IMR-90 (cell line): ENCODE data around the gene REXO1. TPM values are rescaled to one million over a fixed set of nuclear protein-coding genes. Genes with fewer than 3 reads are reported as not detected.

Source experiments
- ATAC-seq: fragments of 200-7000 bp; cut with Tn5 transposase; 2 replicates; pipeline ENCODE4 v1.9.1; 2020; ENCODE audit warnings: low read depth, mild to moderate bottlenecking, moderate library complexity
- BruUV-seq: library from RNA; stranded (reverse); fragments of 400-500 nt; replicated peaks from 2 replicates; lab custom pipeline; 2021; lab: Mats Ljungman, UMichigan
- CTCF ChIA-PET: fragments of 300-600 bp; formaldehyde crosslinking; extraction: SDS; loops from one replicate; lab custom pipeline; 2021; ENCODE audit warnings: antibody characterized with exemption; lab: Yijun Ruan, JAX
- POLR2A ChIA-PET: fragments of 300-600 bp; sonication (Branson Sonifier 250); formaldehyde crosslinking; loops from one replicate; lab custom pipeline; 2022; ENCODE audit warnings: antibody characterized with exemption; ENCODE audit not compliant: unreplicated experiment; lab: Charles Lee
- DNase-seq: peaks from one replicate; pipeline ENCODE4 v3.0.0; 2013
- H2AFZ ChIP-seq: replicated peaks from 2 replicates; pipeline ENCODE3; 2013; ENCODE audit warnings: low read length, mild to moderate bottlenecking; ENCODE audit not compliant: poor library complexity
- H2AK5ac ChIP-seq: 2 replicates; pipeline ENCODE4 v1.6.1; 2013; ENCODE audit warnings: low read depth, low read length, inconsistent platforms
- H2AK9ac ChIP-seq: replicated peaks from 2 replicates; pipeline ENCODE3; 2013; ENCODE audit warnings: mild to moderate bottlenecking, low read depth, low read length, moderate library complexity; ENCODE audit not compliant: poor library complexity
- H2BK120ac ChIP-seq: 2 replicates; pipeline ENCODE4 v1.6.1; 2013; ENCODE audit warnings: low read depth, low read length, inconsistent platforms
- H2BK15ac ChIP-seq: 3 replicates; pipeline ENCODE4 v1.6.1; 2013; ENCODE audit warnings: low read depth, low read length, inconsistent platforms
- H2BK20ac ChIP-seq: 2 replicates; pipeline ENCODE4 v1.6.1; 2013; ENCODE audit warnings: low read depth, mild to moderate bottlenecking, inconsistent platforms, low read length, moderate library complexity
- H2BK5ac ChIP-seq: 2 replicates; pipeline ENCODE4 v1.6.1; 2013; ENCODE audit warnings: mild to moderate bottlenecking, low read depth, low read length, inconsistent platforms; ENCODE audit not compliant: poor library complexity, severe bottlenecking
- H3K14ac ChIP-seq: replicated peaks from 2 replicates; pipeline ENCODE4 v1.6.1; 2013; ENCODE audit warnings: low read depth, low read length, inconsistent platforms
- H3K18ac ChIP-seq: 2 replicates; pipeline ENCODE4 v1.6.1; 2013; ENCODE audit warnings: low read depth, low read length, control low read depth
- H3K23ac ChIP-seq: 2 replicates; pipeline ENCODE4 v1.6.1; 2013; ENCODE audit warnings: low read depth, low read length, inconsistent platforms
- H3K27ac ChIP-seq: 2 replicates; pipeline ENCODE4 v1.5.1; 2013; ENCODE audit warnings: mild to moderate bottlenecking, control low read depth, low read length; ENCODE audit not compliant: insufficient read depth
- H3K27me3 ChIP-seq: 2 replicates; pipeline ENCODE4 v1.6.1; 2013; ENCODE audit warnings: low read length; ENCODE audit not compliant: control insufficient read depth, insufficient read depth
- H3K36me3 ChIP-seq: 2 replicates; pipeline ENCODE4 v1.6.1; 2013; ENCODE audit warnings: low read length, mixed read lengths; ENCODE audit not compliant: control insufficient read depth, insufficient read depth
- H3K4ac ChIP-seq: 2 replicates; pipeline ENCODE4 v1.6.1; 2013; ENCODE audit warnings: low read depth, low read length, inconsistent platforms
- H3K4me1 ChIP-seq: 2 replicates; pipeline ENCODE4 v1.6.1; 2013; ENCODE audit warnings: low read length, mixed read lengths; ENCODE audit not compliant: control insufficient read depth, insufficient read depth
- H3K4me2 ChIP-seq: 2 replicates; pipeline ENCODE4 v1.6.1; 2013; ENCODE audit warnings: low read depth, mild to moderate bottlenecking, control low read depth, low read length, moderate library complexity
- H3K4me3 ChIP-seq: 2 replicates; pipeline ENCODE4 v1.5.1; 2013; ENCODE audit warnings: low read depth, mild to moderate bottlenecking, control low read depth, low read length, moderate library complexity; ENCODE audit not compliant: insufficient read depth
- H3K56ac ChIP-seq: 2 replicates; pipeline ENCODE4 v1.6.1; 2013; ENCODE audit warnings: low read length, inconsistent platforms; ENCODE audit not compliant: insufficient read depth; ENCODE audit errors: extremely low read depth
- H3K79me1 ChIP-seq, 2 experiments: 2 replicates each; pipeline ENCODE4 v1.6.1; 2013; ENCODE audit warnings: low read length in 2 of 2, inconsistent platforms in 1 of 2, low read depth in 1 of 2
- H3K9ac ChIP-seq: 2 replicates; pipeline ENCODE4 v1.6.1; 2013; ENCODE audit warnings: low read depth, low read length, control low read depth
- H3K9me1 ChIP-seq: 2 replicates; pipeline ENCODE4 v1.6.1; 2013; ENCODE audit warnings: low read length, inconsistent platforms; ENCODE audit not compliant: insufficient read depth
- H3K9me3 ChIP-seq: 2 replicates; pipeline ENCODE4 v1.6.1; 2013; ENCODE audit warnings: low read length; ENCODE audit not compliant: control insufficient read depth, insufficient read depth
- H4K20me1 ChIP-seq: 2 replicates; pipeline ENCODE4 v1.6.1; 2013; ENCODE audit warnings: low read length, inconsistent platforms; ENCODE audit not compliant: insufficient read depth
- H4K5ac ChIP-seq: 2 replicates; pipeline ENCODE4 v1.6.1; 2013; ENCODE audit warnings: mild to moderate bottlenecking, low read depth, low read length, control low read depth
- H4K8ac ChIP-seq, 2 experiments: 2 replicates each; pipeline ENCODE4 v1.6.1; 2013; ENCODE audit warnings: low read depth in 2 of 2, low read length in 2 of 2, control low read depth in 1 of 2, inconsistent platforms in 1 of 2
- H4K91ac ChIP-seq: 2 replicates; pipeline ENCODE4 v1.6.1; 2013; ENCODE audit warnings: low read depth, low read length, inconsistent platforms; ENCODE audit not compliant: insufficient read depth
- BHLHE40 ChIP-seq: fragments of 150-350 bp; IDR thresholded peaks from 2 replicates; pipeline ENCODE4 v1.6.1; 2016; ENCODE audit warnings: mild to moderate bottlenecking, low read depth, low read length
- CEBPB ChIP-seq: IDR thresholded peaks from 2 replicates; pipeline ENCODE4 v1.6.1; 2012; ENCODE audit warnings: low read depth, low read length, improper control_type of control experiment
- CHD1 ChIP-seq: IDR thresholded peaks from 2 replicates; pipeline ENCODE4 v1.6.1; 2012; ENCODE audit warnings: low read depth, low read length, improper control_type of control experiment
- FOS ChIP-seq: fragments of 150-350 bp; IDR thresholded peaks from 2 replicates; pipeline ENCODE4 v1.6.1; 2016; ENCODE audit warnings: low read depth, low read length
- MAFK ChIP-seq: IDR thresholded peaks from 2 replicates; pipeline ENCODE4 v1.6.1; 2012; ENCODE audit warnings: low read depth, low read length, improper control_type of control experiment
- MAZ ChIP-seq: IDR thresholded peaks from 2 replicates; pipeline ENCODE4 v1.6.1; 2012; ENCODE audit warnings: low read depth, mild to moderate bottlenecking, low read length, improper control_type of control experiment, moderate library complexity, borderline replicate concordance
- MXI1 ChIP-seq: IDR thresholded peaks from 2 replicates; pipeline ENCODE4 v1.6.1; 2012; ENCODE audit warnings: low read depth, mild to moderate bottlenecking, low read length, moderate library complexity, borderline replicate concordance
- NFE2L2 ChIP-seq: fragments of 150-350 bp; IDR thresholded peaks from 2 replicates; pipeline ENCODE4 v1.6.1; 2016; ENCODE audit warnings: low read depth, mild to moderate bottlenecking, low read length
- POLR2A ChIP-seq: IDR thresholded peaks from 2 replicates; pipeline ENCODE4 v1.6.1; 2012; ENCODE audit warnings: mild to moderate bottlenecking, low read depth, low read length
- RAD21 ChIP-seq: IDR thresholded peaks from 2 replicates; pipeline ENCODE4 v1.6.1; 2012; ENCODE audit warnings: low read length, improper control_type of control experiment
- RCOR1 ChIP-seq: IDR thresholded peaks from 2 replicates; pipeline ENCODE4 v1.6.1; 2012; ENCODE audit warnings: mild to moderate bottlenecking, low read length, improper control_type of control experiment; ENCODE audit not compliant: insufficient replicate concordance
- RFX5 ChIP-seq: IDR thresholded peaks from 2 replicates; pipeline ENCODE4 v1.8.0; 2012; ENCODE audit warnings: low read depth, mild to moderate bottlenecking, low read length, moderate library complexity
- WGBS, 2 experiments: methylation state at CpG; one replicate each; pipeline versions ENCODE4 v1.1.5 to v1.1.7; 2013; ENCODE audit warnings: missing lambda C conversion rate in 2 of 2; ENCODE audit not compliant: insufficient read length in 1 of 2; ENCODE audit errors: extremely low coverage in 2 of 2; 5-methylcytosine and 5-hydroxymethylcytosine counted together
- dilution Hi-C: fragments of 300-500 bp; cut with HindIII; formaldehyde crosslinking; loops from one replicate; pipeline ENCODE4 v1.14.3; 2018; ENCODE audit warnings: low sequenced_read_pairs; ENCODE audit not compliant: unreplicated experiment
- in situ Hi-C: fragments of 300-500 bp; cut with MboI; formaldehyde crosslinking; loops from 3 replicates; pipeline ENCODE4 v1.14.3; 2019; ENCODE audit warnings: low sequenced_read_pairs, inconsistent platforms, mixed read lengths
- intact Hi-C: fragments of 100-400 bp; cut with micrococcal nuclease; formaldehyde crosslinking; loops from 2 replicates; pipeline ENCODE4 v1.10.0; 2022
- polyA plus RNA-seq, 3 experiments: library from polyadenylated mRNA; depleted of rRNA; stranded (reverse); fragments of >200 nt; gene quantifications; 2 replicates each; pipeline ENCODE4 v1.2.3, GENCODE V29; 2012; ENCODE audit warnings: low replicate concordance in 1 of 3
- total RNA-seq: library from RNA; depleted of rRNA; stranded (reverse); fragments of >200 nt; gene quantifications from 2 replicates; pipeline ENCODE4 v1.2.3, GENCODE V29; 2012
- TF ChIP-seq, protein P1 (sequence below): fragments of 150-350 bp; IDR thresholded peaks from 2 replicates; pipeline ENCODE4 v1.6.1; 2017; ENCODE audit warnings: mild to moderate bottlenecking, antibody characterized with exemption, low read length, low read depth
- TF ChIP-seq, protein P2 (sequence below): conservative IDR thresholded peaks from 2 replicates; pipeline ENCODE4 v1.5.1; 2012; ENCODE audit warnings: mild to moderate bottlenecking, low read depth, low read length, improper control_type of control experiment
- TF ChIP-seq, protein P3 (sequence below): fragments of 150-350 bp; IDR thresholded peaks from 2 replicates; pipeline ENCODE4 v1.6.1; 2016; ENCODE audit warnings: low read depth, mild to moderate bottlenecking, low read length, moderate library complexity, borderline replicate concordance

Gene REXO1
- total and polyA plus RNA-seq, 2 of the 4 experiments (the other 2 are of a cell fraction), result 1.4 to 63.7 TPM

- Histone ChIP-seq H3K27ac (no peak overlapping the region), H3K56ac (no peak overlapping the region), H3K36me3 (no peaks in the 10 kb centered on the region), H3K9me1 (no peaks in the 10 kb centered on the region), H3K23ac (no peak overlapping the region), H2BK5ac (no peak overlapping the region), H4K91ac (no peak overlapping the region), H3K9me3 (peaks cover 3% of the 10 kb centered on the region; the same call in 1 of the 2 replicates), H3K9ac (no peak overlapping the region), H2AK9ac (peak overlapping the region; percentile 55), H2BK20ac (no peak overlapping the region), H3K27me3 (no peaks in the 10 kb centered on the region; the same call in 1 of the 2 replicates), H4K8ac (no peak overlapping the region), H3K14ac (no peak overlapping the region), H3K4me3 (no peak overlapping the region), H3K4ac (no peak overlapping the region), H3K4me2 (no peak overlapping the region), H3K18ac (no peak overlapping the region), H2AK5ac (no peak overlapping the region), H4K20me1 (no peaks in the 10 kb centered on the region), H3K4me1 (no peaks in the 10 kb centered on the region), H2AFZ (no peak overlapping the region), H2BK15ac (no peak overlapping the region), H3K79me1 (no peaks in the 10 kb centered on the region), H4K5ac (no peak overlapping the region), H2BK120ac (no peak overlapping the region)
- intact Hi-C loops (loop anchor here (1.0 to 10.0 kb wide), 3 partner anchors 122 to 247 kb away; partner anchors contain the start of gene UQCR11), dilution Hi-C loops (no loop called here), in situ Hi-C loops (loop anchor here (25.0 kb wide), 1 partner anchor 257 kb away; no protein-coding TSS in a partner anchor)
- no TSS peak for BruUV-seq
- ChIA-PET CTCF (interaction anchor here (0.6 to 1.8 kb wide), 3 partner anchors 9 to 122 kb away, joined by 3 to 4 read pairs (median 3); no protein-coding TSS in a partner anchor), POLR2A (no interaction called here)
- ATAC-seq (no peak), DNase-seq (no peak)
- 45% methylated on average over 6 of the region's 20 CpGs; no CpG with 5 or more reads in 1 of the 2 experiments for WGBS, 2 experiments
- TF ChIP-seq, protein P1, sequence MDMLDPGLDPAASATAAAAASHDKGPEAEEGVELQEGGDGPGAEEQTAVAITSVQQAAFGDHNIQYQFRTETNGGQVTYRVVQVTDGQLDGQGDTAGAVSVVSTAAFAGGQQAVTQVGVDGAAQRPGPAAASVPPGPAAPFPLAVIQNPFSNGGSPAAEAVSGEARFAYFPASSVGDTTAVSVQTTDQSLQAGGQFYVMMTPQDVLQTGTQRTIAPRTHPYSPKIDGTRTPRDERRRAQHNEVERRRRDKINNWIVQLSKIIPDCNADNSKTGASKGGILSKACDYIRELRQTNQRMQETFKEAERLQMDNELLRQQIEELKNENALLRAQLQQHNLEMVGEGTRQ, result no peak
- TF ChIP-seq MAFK (no peak), POLR2A (no peak), RFX5 (no peak), MAZ (no peak), RCOR1 (no peak), BHLHE40 (no peak), CHD1 (no peak), MXI1 (no peak), RAD21 (no peak), NFE2L2 (no peak), FOS (no peak), CEBPB (no peak)
- TF ChIP-seq, protein P2, sequence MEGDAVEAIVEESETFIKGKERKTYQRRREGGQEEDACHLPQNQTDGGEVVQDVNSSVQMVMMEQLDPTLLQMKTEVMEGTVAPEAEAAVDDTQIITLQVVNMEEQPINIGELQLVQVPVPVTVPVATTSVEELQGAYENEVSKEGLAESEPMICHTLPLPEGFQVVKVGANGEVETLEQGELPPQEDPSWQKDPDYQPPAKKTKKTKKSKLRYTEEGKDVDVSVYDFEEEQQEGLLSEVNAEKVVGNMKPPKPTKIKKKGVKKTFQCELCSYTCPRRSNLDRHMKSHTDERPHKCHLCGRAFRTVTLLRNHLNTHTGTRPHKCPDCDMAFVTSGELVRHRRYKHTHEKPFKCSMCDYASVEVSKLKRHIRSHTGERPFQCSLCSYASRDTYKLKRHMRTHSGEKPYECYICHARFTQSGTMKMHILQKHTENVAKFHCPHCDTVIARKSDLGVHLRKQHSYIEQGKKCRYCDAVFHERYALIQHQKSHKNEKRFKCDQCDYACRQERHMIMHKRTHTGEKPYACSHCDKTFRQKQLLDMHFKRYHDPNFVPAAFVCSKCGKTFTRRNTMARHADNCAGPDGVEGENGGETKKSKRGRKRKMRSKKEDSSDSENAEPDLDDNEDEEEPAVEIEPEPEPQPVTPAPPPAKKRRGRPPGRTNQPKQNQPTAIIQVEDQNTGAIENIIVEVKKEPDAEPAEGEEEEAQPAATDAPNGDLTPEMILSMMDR, result no peak
- TF ChIP-seq, protein P3, sequence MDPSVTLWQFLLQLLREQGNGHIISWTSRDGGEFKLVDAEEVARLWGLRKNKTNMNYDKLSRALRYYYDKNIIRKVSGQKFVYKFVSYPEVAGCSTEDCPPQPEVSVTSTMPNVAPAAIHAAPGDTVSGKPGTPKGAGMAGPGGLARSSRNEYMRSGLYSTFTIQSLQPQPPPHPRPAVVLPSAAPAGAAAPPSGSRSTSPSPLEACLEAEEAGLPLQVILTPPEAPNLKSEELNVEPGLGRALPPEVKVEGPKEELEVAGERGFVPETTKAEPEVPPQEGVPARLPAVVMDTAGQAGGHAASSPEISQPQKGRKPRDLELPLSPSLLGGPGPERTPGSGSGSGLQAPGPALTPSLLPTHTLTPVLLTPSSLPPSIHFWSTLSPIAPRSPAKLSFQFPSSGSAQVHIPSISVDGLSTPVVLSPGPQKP, result no peak
Observed at GRCh38 chr19:1794424-1795172, 53.7 kb downstream of the REXO1 start.
